Astrocyte (in vitro differentiated cells and primary cell): ENCODE data around the gene MAGEB17. TPM values are rescaled to one million over a fixed set of nuclear protein-coding genes. Genes with fewer than 3 reads are reported as not detected.

ENCODE experiments used
- DNase-seq: peaks from one replicate; pipeline ENCODE4 v3.0.0-alpha.2; 2010; ENCODE audit warnings: low read depth
- FAIRE-seq: peaks from 2 replicates; lab custom pipeline; 2011; peaks lifted over from hg19 to GRCh38; lab: Jason Lieb, UNC
- H2AFZ ChIP-seq: 2 replicates; pipeline ENCODE4 v1.6.0; 2012; ENCODE audit warnings: low read depth, low read length, inconsistent platforms
- H3K27ac ChIP-seq: 2 replicates; pipeline ENCODE4 v1.5.1; 2011; ENCODE audit warnings: low read depth, low read length, inconsistent platforms
- H3K27me3 ChIP-seq: 2 replicates; pipeline ENCODE4 v1.6.0; 2011; ENCODE audit warnings: low read length, inconsistent platforms; ENCODE audit not compliant: insufficient read depth
- H3K36me3 ChIP-seq: 2 replicates; pipeline ENCODE4 v1.5.1; 2011; ENCODE audit warnings: low read length, inconsistent platforms; ENCODE audit not compliant: insufficient read depth
- H3K4me1 ChIP-seq: 2 replicates; pipeline ENCODE4 v1.5.1; 2011; ENCODE audit warnings: low read length, inconsistent platforms; ENCODE audit not compliant: insufficient read depth
- H3K4me2 ChIP-seq: 2 replicates; pipeline ENCODE4 v1.6.0; 2012; ENCODE audit warnings: low read length, inconsistent platforms
- H3K4me3 ChIP-seq: 2 replicates; pipeline ENCODE4 v1.5.1; 2011; ENCODE audit warnings: low read depth, mild to moderate bottlenecking, low read length, inconsistent platforms; ENCODE audit not compliant: insufficient read depth
- H3K79me2 ChIP-seq: 2 replicates; pipeline ENCODE4 v1.6.0; 2012; ENCODE audit warnings: mild to moderate bottlenecking, low read length, inconsistent platforms; ENCODE audit not compliant: insufficient read depth
- H3K9ac ChIP-seq: 2 replicates; pipeline ENCODE4 v1.6.0; 2012; ENCODE audit warnings: mild to moderate bottlenecking, low read length, inconsistent platforms
- H3K9me3 ChIP-seq: 2 replicates; pipeline ENCODE4 v1.5.1; 2012; ENCODE audit warnings: low read depth, mild to moderate bottlenecking, low read length, inconsistent platforms; ENCODE audit not compliant: insufficient read depth
- H4K20me1 ChIP-seq: 2 replicates; pipeline ENCODE4 v1.6.0; 2012; ENCODE audit warnings: low read length, inconsistent platforms; ENCODE audit not compliant: insufficient read depth
- H3K27ac Mint-ChIP-seq: one replicate; pipeline ENCODE4 v1.8.0; 2021; ENCODE audit warnings: mild to moderate bottlenecking, mixed read lengths; ENCODE audit not compliant: unreplicated experiment
- H3K27me3 Mint-ChIP-seq: one replicate; pipeline ENCODE4 v1.8.0; 2021; ENCODE audit warnings: low read depth, mixed read lengths; ENCODE audit not compliant: unreplicated experiment
- H3K36me3 Mint-ChIP-seq: one replicate; pipeline ENCODE4 v1.8.0; 2021; ENCODE audit warnings: low read depth, mixed read lengths; ENCODE audit not compliant: unreplicated experiment
- H3K4me1 Mint-ChIP-seq: one replicate; pipeline ENCODE4 v1.8.0; 2021; ENCODE audit warnings: low read depth, mixed read lengths; ENCODE audit not compliant: unreplicated experiment
- H3K4me3 Mint-ChIP-seq: one replicate; pipeline ENCODE4 v1.8.0; 2021; ENCODE audit warnings: mild to moderate bottlenecking, moderate library complexity, mixed read lengths; ENCODE audit not compliant: unreplicated experiment
- H3K9me3 Mint-ChIP-seq: one replicate; pipeline ENCODE4 v1.8.0; 2021; ENCODE audit warnings: mild to moderate bottlenecking, mixed read lengths; ENCODE audit not compliant: unreplicated experiment
- EZH2 ChIP-seq: IDR thresholded peaks from 2 replicates; pipeline ENCODE4 v1.6.1; 2012; ENCODE audit warnings: mild to moderate bottlenecking, low read length, inconsistent platforms; ENCODE audit not compliant: insufficient read depth
- total RNA-seq: library from RNA; stranded (reverse); gene quantifications from 2 replicates; pipeline ENCODE4 v1.2.1, GENCODE V29; 2021
- TF ChIP-seq, protein P1 (sequence below): IDR thresholded peaks from 2 replicates; pipeline ENCODE4 v1.5.1; 2011; ENCODE audit warnings: low read depth, mild to moderate bottlenecking, inconsistent platforms, low read length, moderate library complexity; ENCODE audit not compliant: insufficient read depth

The MAGEB17 gene
- total RNA-seq, 1 donor from 2014 or later = not detected

GRCh38 chrX:16213961-16214360 lies 46.7 kb downstream of the MAGEB17 start:
- no peak overlapping the region for H3K9ac ChIP-seq
- peaks cover 4% of the 10 kb centered on the region for H3K4me1 Mint-ChIP-seq
- H3K9me3 Mint-ChIP-seq = no peaks in the 10 kb centered on the region
- no peak overlapping the region for H3K4me3 ChIP-seq
- H3K27ac ChIP-seq = no peak overlapping the region
- no peak overlapping the region for H2AFZ ChIP-seq
- no peaks in the 10 kb centered on the region for H3K9me3 ChIP-seq
- H3K27ac Mint-ChIP-seq = no peak overlapping the region
- H3K4me1 ChIP-seq = no peaks in the 10 kb centered on the region
- H3K79me2 ChIP-seq = no peaks in the 10 kb centered on the region
- no peaks in the 10 kb centered on the region for H3K27me3 Mint-ChIP-seq
- no peak overlapping the region for H3K4me3 Mint-ChIP-seq
- DNase-seq (no peak), FAIRE-seq (no peak)
- no peaks in the 10 kb centered on the region for H3K36me3 ChIP-seq
- no peaks in the 10 kb centered on the region for H3K36me3 Mint-ChIP-seq
- no peaks in the 10 kb centered on the region for H3K27me3 ChIP-seq
- TF ChIP-seq, protein P1, sequence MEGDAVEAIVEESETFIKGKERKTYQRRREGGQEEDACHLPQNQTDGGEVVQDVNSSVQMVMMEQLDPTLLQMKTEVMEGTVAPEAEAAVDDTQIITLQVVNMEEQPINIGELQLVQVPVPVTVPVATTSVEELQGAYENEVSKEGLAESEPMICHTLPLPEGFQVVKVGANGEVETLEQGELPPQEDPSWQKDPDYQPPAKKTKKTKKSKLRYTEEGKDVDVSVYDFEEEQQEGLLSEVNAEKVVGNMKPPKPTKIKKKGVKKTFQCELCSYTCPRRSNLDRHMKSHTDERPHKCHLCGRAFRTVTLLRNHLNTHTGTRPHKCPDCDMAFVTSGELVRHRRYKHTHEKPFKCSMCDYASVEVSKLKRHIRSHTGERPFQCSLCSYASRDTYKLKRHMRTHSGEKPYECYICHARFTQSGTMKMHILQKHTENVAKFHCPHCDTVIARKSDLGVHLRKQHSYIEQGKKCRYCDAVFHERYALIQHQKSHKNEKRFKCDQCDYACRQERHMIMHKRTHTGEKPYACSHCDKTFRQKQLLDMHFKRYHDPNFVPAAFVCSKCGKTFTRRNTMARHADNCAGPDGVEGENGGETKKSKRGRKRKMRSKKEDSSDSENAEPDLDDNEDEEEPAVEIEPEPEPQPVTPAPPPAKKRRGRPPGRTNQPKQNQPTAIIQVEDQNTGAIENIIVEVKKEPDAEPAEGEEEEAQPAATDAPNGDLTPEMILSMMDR = no peak
- TF ChIP-seq EZH2 = no peak
- no peak overlapping the region for H3K4me2 ChIP-seq
- no peaks in the 10 kb centered on the region for H4K20me1 ChIP-seq

- Mint-ChIP-seq H3K36me3 (no peaks in the 10 kb centered on the region), H3K27ac (no peak overlapping the region), H3K4me3 (no peak overlapping the region), H3K4me1 (peaks cover 4% of the 10 kb centered on the region), H3K27me3 (no peaks in the 10 kb centered on the region), H3K9me3 (no peaks in the 10 kb centered on the region)
- no peaks in the 10 kb centered on the region for H3K9me3 ChIP-seq
- no peak overlapping the region for H3K4me3 ChIP-seq
- H3K9ac ChIP-seq = no peak overlapping the region
- DNase-seq (no peak), FAIRE-seq (no peak)
- no peaks in the 10 kb centered on the region for H4K20me1 ChIP-seq
- no peak overlapping the region for H3K27ac ChIP-seq
- H2AFZ ChIP-seq = no peak overlapping the region
- H3K36me3 ChIP-seq = no peaks in the 10 kb centered on the region
- no peaks in the 10 kb centered on the region for H3K27me3 ChIP-seq
- H3K4me2 ChIP-seq = no peak overlapping the region
- no peaks in the 10 kb centered on the region for H3K79me2 ChIP-seq
- TF ChIP-seq, protein P1 = no peak
- no peaks in the 10 kb centered on the region for H3K4me1 ChIP-seq
Observed at GRCh38 chrX:16215660-16216059, 48.4 kb downstream of the MAGEB17 start.

Other genes starting within 250 kb of the MAGEB17 start
- 1.9 and 3.0 TPM in 2 replicates for gene GRPR, start 43.9 kb upstream of the MAGEB17 start, total RNA-seq